C1 segment of cervical spinal cord (tissue), 14 donors: ENCODE results near the gene CLK4.
"Not testable (repeated sequence)": the region's sequence is repeated elsewhere in the genome, so short reads cannot be mapped to it uniquely, and the experiment has no call there.

Experiments
- DNase-seq, 14 donors: peaks; one replicate each; lab custom pipeline; 2025; lab: John Stamatoyannopoulos, UW

The CLK4 gene

GRCh38 chr5:178587763-178588611, 38.9 kb downstream of the CLK4 start:
- DNase-seq, result no peak

DNA sequence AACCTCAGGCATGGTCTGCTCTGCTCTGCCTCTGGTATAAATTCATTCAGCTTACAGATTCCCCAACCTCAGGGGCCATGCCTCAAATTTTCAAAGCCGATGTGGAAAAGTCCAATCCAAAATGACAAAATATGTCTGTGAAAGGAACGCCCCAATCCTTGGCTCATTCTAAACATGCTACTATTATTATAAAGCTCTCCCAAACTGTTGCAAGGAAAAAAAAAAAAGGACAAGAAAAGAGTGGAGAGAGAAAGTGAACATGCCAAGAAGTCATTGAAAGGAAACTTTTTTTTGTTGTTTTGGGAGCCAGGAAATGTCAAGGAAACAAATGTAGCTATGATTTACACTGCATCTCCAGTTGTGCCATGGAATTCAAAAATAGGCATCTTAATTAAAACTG, 40.5 kb downstream of the CLK4 start:
- no peak for DNase-seq

DNA sequence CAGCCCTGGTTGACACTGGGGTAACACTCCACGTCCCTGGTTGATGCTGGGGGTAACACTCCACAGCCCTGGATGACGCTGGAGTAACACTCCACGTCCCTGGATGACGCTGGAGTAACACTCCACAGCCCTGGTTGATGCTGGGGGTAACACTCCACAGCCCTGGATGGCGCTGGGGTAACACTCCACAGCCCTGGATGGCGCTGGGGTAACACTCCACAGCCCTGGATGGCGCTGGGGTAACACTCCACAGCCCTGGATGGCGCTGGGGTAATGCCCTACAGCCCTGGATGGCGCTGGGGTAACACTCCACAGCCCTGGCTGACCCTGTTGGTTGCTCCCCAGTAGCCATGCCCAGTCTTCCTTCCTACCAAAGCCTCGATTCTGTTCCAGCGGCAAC, 41.4 kb downstream of the CLK4 start:
- not testable (repeated sequence) for DNase-seq

DNA sequence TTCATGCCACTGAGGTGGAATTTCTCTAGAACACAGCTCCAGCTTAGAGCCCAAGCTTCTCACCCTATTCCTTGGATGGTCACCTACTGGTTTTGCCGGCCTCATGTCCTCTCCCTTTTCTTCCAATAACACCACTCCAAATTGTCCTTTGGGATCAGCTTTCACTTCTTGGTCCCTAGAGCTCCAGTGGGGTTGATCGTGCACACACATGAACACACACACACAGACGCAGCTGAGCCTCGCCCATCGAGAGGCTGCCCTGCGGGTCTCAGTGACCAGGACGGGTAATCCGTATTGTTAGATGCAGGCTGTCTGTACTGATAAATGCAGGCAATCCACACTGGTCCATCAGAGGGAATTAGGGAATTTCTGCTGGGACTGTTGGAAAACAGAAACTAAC, 43.6 kb downstream of the CLK4 start:
- DNase-seq, result no peak

DNA sequence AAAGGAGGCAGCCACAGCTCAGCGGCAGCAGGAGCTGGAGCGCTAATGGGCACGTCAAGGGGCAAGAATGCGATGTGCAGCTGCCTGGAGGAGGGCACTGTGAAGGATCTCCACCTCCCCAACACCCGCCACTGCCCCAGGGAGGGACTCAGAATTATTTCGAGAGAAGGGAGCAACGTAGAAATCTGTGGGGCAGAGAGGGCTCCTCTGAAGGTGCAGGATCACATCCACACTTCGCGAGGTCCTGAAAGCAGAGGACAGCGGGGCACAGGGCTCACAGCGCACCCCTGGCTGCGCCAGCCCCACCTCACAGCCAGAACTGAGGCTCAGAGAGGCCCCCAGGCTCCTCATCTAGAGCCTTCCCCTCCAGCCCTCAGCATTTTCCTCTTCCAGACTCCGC, 44.6 kb downstream of the CLK4 start:
- no peak for DNase-seq

GRCh38 chr5:178581621-178582020, 45.2 kb downstream of the CLK4 start:
- DNase-seq, result no peak

GRCh38 chr5:178580271-178580955, 46.4 kb downstream of the CLK4 start:
- no peak for DNase-seq

- DNase-seq, result no peak
Measured at GRCh38 chr5:178577944-178578343, 48.9 kb downstream of the CLK4 start.

DNA sequence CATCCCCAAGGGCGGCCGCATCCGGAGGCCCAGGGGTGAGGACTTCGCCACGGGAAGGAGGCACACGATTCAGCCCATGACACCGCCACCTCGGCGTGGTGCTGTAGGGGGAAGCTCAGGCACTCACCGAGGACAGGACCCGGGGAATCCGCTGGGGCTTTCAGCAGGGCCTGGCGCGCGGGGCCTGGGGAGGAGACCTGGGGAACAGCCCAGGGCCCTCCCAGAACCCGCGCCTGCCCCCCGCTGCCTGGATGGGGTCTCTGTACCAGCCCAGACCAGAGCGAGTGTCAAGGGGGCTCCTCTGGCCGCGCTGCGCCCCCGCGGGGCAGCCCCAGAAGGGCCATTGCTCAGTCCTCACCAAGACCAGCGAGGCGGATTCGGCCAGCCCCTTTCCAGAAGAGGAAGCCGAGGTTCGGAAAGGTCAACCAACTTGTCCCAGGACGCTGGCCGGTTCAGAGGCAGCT, 49.4 kb downstream of the CLK4 start:
- DNase-seq, result no peak

DNA sequence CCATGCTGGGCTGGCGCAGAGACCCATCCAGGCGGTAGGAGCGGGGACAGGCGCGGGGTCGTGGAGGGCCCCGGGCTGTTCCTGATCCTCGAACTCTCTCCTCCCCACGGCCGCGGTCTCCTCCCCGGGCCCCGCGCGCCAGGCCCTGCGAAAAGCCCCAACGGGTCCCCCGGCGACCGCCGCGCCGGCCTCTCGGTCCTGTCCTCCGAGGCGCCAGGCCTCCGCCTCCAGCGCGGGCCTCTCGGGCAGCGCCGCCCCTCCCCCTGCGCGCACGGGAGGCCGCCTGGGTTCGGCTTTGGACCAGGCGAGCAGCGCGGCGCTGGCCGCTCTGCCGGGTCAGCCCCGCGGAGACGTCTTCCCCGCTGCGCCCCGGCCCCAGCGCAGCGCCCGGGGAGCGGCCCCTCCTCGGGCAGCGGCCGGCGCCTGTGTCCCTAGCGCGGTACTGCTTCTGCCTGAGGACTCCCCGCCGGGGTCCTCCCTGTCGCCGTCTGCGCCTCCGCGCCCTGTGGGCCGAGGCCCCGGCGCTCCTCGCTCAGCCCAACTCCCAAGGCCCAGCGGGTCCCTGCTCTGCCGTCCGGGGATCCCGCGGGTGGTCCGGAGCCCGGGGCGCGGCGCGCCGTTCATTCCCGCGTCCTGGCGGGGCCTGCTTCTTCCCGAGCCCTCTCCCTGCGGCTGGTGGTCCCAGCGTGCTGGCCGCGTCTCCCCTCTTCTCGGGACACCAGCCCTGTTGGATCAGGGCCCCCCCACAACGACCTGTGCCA, 50.1 kb downstream of the CLK4 start:
- DNase-seq, result peak in 1 of 14 donors; percentile 20

DNA sequence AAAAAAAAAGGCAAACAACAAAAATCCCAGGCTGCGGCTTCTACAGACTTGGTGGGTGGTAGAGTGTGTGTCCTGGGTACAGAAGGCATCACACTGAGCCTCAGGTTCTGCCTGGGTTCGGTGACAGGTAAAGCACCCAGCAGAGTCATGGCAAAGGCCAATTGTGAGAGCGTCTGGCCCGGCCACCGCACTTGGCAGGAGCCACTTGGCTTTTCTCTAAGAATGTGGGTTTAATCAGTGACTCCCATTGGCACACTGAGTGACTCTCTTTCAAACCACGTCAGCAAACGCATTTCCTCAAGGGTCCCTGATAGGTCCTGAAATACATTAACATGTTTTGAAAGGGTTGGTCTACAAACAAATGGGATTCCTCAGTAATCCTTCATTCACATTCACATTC, 53.6 kb downstream of the CLK4 start:
- DNase-seq, result no peak

- no peak for DNase-seq
Measured at GRCh38 chr5:178572617-178573016, 54.2 kb downstream of the CLK4 start.

- no peak for DNase-seq
Measured at GRCh38 chr5:178569485-178569884, 57.4 kb downstream of the CLK4 start.

DNA sequence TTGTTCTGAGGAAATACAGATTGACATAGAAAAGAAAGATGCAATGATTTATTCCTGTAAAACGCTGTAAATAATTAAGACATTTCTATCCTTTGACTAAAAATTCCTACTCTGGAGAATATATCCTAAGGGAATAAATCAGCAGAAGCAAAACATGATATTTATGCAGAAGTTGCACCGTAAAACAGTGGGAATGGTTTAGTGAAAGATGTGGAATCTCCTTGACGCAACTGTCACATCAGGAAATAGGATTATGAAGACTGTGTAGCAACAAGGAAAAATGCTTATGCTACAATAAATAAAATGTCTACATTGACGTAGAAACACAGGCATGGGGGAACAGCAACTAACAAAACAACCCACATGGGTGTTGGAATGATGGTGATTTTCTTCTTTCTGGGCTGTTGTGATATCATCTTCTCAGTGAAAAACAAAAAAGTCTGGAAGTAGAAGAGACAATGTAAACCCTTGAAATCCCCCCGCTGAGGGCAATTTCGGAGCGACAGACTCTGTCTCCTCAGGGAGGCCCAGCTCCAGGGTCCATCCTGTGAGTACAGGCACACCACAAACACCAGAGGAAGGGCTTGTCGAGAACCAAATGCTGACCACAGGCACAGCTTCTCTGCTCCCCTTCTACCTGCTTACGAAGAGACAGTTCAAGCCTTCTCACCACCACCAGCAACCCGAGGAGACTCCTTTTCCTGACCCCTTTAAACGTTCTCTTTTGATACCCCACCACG, 61.9 kb downstream of the CLK4 start:
- DNase-seq, result no peak

DNA sequence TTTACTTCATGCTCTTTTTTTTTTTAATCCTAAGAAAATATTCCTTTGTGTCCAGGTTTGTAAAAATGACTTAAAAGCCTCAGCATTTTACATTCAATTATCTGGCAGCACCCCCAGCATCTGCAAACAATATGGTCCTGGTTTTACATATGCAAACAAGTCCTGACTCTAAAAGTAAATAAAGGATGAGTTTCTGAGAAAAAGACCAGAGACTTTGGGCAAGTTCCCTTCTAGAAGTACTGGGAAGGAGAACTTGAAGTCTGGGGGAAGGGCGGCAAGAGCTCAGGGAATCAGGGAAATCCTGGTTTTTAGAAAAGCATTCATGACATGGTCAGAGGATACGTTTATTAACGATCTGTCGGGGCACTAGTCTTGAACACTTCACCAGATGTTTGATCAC, 62.5 kb downstream of the CLK4 start:
- no peak for DNase-seq

- no peak for DNase-seq
Measured at GRCh38 chr5:178563621-178564020, 63.2 kb downstream of the CLK4 start.

- DNase-seq, result no peak
Measured at GRCh38 chr5:178561746-178562264, 65.0 kb downstream of the CLK4 start.

DNA sequence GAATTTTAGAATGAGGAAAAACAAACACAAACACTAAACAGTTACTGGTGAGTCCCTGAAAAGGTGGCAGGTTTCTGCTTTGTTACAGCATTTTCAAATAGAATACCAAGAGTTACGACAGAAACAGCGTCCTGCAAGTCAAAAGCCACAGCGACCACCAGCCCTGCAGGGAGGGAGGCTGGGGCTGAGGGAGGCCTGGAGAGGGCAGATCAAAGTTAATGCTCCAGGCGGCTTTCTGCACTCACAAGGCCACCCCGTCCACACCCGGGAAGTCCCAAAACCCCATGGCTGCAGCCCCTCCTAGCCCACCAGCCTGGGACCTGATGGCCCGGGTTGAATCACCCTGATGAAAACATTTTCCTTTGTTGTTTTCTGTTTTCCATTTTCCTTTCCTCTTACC, 65.9 kb downstream of the CLK4 start:
- no peak for DNase-seq

- no peak for DNase-seq
Measured at GRCh38 chr5:178557416-178557815, 69.4 kb downstream of the CLK4 start.

DNA sequence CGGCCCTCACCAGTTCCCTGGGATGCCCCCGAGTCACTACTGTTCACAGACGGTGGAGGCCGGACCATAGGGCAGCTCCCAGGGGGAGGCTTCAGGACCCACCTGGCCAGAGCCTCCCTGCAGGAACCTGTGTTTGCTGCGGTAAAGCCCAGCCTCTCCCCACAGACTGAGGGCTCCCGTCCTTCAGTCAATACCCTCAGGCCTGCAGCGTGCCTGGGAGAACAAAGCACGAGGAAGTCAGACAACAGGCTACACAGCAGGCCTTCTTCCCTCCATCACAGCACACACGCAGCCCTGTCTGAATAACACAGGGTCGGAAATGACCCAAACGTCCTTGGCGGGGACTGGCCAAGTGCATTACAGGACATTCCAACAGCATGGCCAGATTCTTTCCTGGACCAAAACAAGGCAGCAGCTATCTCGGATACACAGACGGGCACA, 71.1 kb downstream of the CLK4 start:
- no peak for DNase-seq

GRCh38 chr5:178555005-178555404, 71.8 kb downstream of the CLK4 start:
- DNase-seq, result no peak
